ENCODE measurements around the gene MEX3A.
A peak's percentile ranks its signal among the peaks of the same experiment; 100 is the strongest.
"Not testable (repeated sequence)": the region's sequence is repeated elsewhere in the genome, so short reads cannot be mapped to it uniquely, and the experiment has no call there.

MEX3A gene

GRCh38 chr1:156062189-156062588 is 20.1 kb downstream of the MEX3A start:
- no peak for DNase-seq (ENCODE audit: low read depth in 2 of 2, low spot score in 1 of 2)

- no peak for DNase-seq (ENCODE audit: low read depth in 2 of 2, low spot score in 1 of 2)
Measured at GRCh38 chr1:156060937-156061636, 21.2 kb downstream of the MEX3A start, which contains the start of gene RAB25. TSS of gene RAB25 (plus strand) at chr1:156061160. CDS start at chr1:156061401, 241 bp downstream.

GRCh38 chr1:156056326-156056849 is 25.9 kb downstream of the MEX3A start:
- no peak for DNase-seq (ENCODE audit: low read depth in 2 of 2, low spot score in 1 of 2)

- no peak for DNase-seq (ENCODE audit: low read depth in 2 of 2, low spot score in 1 of 2)
Measured at GRCh38 chr1:156055281-156056048, 26.8 kb downstream of the MEX3A start.

GRCh38 chr1:156054500-156055280 is 27.6 kb downstream of the MEX3A start, which contains the start of gene LAMTOR2:
TSS of gene LAMTOR2 (plus strand) at chr1:156054782. CDS start at chr1:156054890, 108 bp downstream.
- peak; percentile 89 for DNase-seq (ENCODE audit: low read depth in 2 of 2, low spot score in 1 of 2)

- peak; percentile 53 to 77 for DNase-seq (ENCODE audit: low read depth in 2 of 2, low spot score in 1 of 2)
Measured at GRCh38 chr1:156053768-156054499, 28.3 kb downstream of the MEX3A start, which contains the start of gene UBQLN4. TSS of gene UBQLN4 (minus strand) at chr1:156053798. CDS start at chr1:156053701, 97 bp downstream.

- peak in 1 of 2 donors; percentile 43 for DNase-seq (ENCODE audit: low read depth in 2 of 2, low spot score in 1 of 2)
Measured at GRCh38 chr1:156052862-156053767, 29.1 kb downstream of the MEX3A start.

GRCh38 chr1:156051011-156051725 is 31.1 kb downstream of the MEX3A start:
- DNase-seq (ENCODE audit: low read depth in 2 of 2, low spot score in 1 of 2) = no peak

- DNase-seq (ENCODE audit: low read depth in 2 of 2, low spot score in 1 of 2) = no peak
Measured at GRCh38 chr1:156050376-156050775, 31.9 kb downstream of the MEX3A start.

- DNase-seq (ENCODE audit: low read depth in 2 of 2, low spot score in 1 of 2) = no peak
Measured at GRCh38 chr1:156048663-156049258, 33.5 kb downstream of the MEX3A start.

- DNase-seq (ENCODE audit: low read depth in 2 of 2, low spot score in 1 of 2) = no peak
Measured at GRCh38 chr1:156045076-156045475, 37.2 kb downstream of the MEX3A start.

- no peak for DNase-seq (ENCODE audit: low read depth in 2 of 2, low spot score in 1 of 2)
Measured at GRCh38 chr1:156042828-156043227, 39.4 kb downstream of the MEX3A start.

- DNase-seq (ENCODE audit: low read depth in 2 of 2, low spot score in 1 of 2) = not testable (repeated sequence)
Measured at GRCh38 chr1:156034991-156035390, 47.3 kb downstream of the MEX3A start.

GRCh38 chr1:156033011-156033410 is 49.3 kb downstream of the MEX3A start:
- no peak for DNase-seq (ENCODE audit: low read depth in 2 of 2, low spot score in 1 of 2)

GRCh38 chr1:156026588-156026987 is 55.7 kb downstream of the MEX3A start:
- no peak for DNase-seq (ENCODE audit: low read depth in 2 of 2, low spot score in 1 of 2)

- DNase-seq (ENCODE audit: low read depth in 2 of 2, low spot score in 1 of 2) = no peak
Measured at GRCh38 chr1:156025876-156026275, 56.4 kb downstream of the MEX3A start.

- no peak for DNase-seq (ENCODE audit: low read depth in 2 of 2, low spot score in 1 of 2)
Measured at GRCh38 chr1:156024801-156025200, 57.5 kb downstream of the MEX3A start.

Measured in stimulated activated CD8-positive, alpha-beta memory T cell treated with anti-CD3 and anti-CD28 coated beads, Interleukin-4, amount 100 ng/mL, for 1 hour (primary cell).